GM12891 (cell line): ENCODE data around the gene RBBP4.

Experiments
- DNase-seq: peaks from one replicate; pipeline ENCODE4 v3.0.0; 2011; ENCODE audit warnings: low spot score; ENCODE audit not compliant: insufficient read length
- FAIRE-seq: peaks from 2 replicates; lab custom pipeline; 2011; peaks lifted over from hg19 to GRCh38; lab: Jason Lieb, UNC
- PAX5 ChIP-seq: IDR thresholded peaks from 2 replicates; pipeline ENCODE4 v1.6.1; 2011; ENCODE audit warnings: low read length, moderate library complexity, mild to moderate bottlenecking; ENCODE audit not compliant: insufficient read depth, severe bottlenecking
- POLR2A ChIP-seq: IDR thresholded peaks from 2 replicates; pipeline ENCODE4 v1.6.1; 2011; ENCODE audit warnings: low read depth, low read length, control low read depth
- POLR2AphosphoS5 ChIP-seq: IDR thresholded peaks from 2 replicates; pipeline ENCODE4 v1.6.1; 2011; ENCODE audit warnings: low read depth, low read length, control low read depth
- POU2F2 ChIP-seq: IDR thresholded peaks from 2 replicates; pipeline ENCODE4 v1.6.1; 2011; ENCODE audit warnings: low read depth, mild to moderate bottlenecking, control low read depth, low read length, moderate library complexity
- SPI1 ChIP-seq: IDR thresholded peaks from 2 replicates; pipeline ENCODE4 v1.6.1; 2011; ENCODE audit warnings: low read depth, low read length, control low read depth
- TAF1 ChIP-seq: IDR thresholded peaks from 2 replicates; pipeline ENCODE4 v1.6.1; 2011; ENCODE audit warnings: low read depth, low read length, control low read depth

RBBP4 gene

DNA sequence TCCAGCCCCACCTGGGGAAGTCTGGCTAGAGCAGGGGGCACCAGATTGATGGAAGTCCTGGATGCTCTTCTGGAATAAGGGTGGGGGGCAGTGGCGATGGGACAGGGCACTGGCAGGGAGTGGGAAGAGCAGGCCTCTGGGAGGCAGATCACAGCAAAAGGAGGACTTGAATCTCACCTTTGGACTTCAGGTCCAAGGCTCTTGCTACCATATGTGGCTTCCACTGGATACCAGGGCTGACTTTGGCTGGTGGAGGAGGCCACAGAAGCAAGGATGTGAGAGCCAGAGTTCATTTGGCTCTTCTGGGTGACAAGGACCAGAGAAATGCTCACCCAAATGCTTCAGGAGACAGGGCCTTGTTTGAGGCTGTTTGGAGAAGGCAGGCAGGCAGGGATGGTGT lies 67.5 kb downstream of the RBBP4 start:
- FAIRE-seq, result no peak
- no peak for DNase-seq
- no peak for TF ChIP-seq PAX5
- no peak for TF ChIP-seq TAF1
- TF ChIP-seq POLR2AphosphoS5, result no peak
- TF ChIP-seq SPI1, result no peak
- no peak for TF ChIP-seq POLR2A
- no peak for TF ChIP-seq POU2F2

- FAIRE-seq (no peak), DNase-seq (no peak)
- no peak for TF ChIP-seq SPI1
- TF ChIP-seq POLR2A, result no peak
- TF ChIP-seq POLR2AphosphoS5, result no peak
- TF ChIP-seq TAF1, result no peak
- TF ChIP-seq PAX5, result no peak
- TF ChIP-seq POU2F2, result no peak
These were observed 68.8 kb downstream of the RBBP4 start for GRCh38 chr1:32719681-32720275.

DNA sequence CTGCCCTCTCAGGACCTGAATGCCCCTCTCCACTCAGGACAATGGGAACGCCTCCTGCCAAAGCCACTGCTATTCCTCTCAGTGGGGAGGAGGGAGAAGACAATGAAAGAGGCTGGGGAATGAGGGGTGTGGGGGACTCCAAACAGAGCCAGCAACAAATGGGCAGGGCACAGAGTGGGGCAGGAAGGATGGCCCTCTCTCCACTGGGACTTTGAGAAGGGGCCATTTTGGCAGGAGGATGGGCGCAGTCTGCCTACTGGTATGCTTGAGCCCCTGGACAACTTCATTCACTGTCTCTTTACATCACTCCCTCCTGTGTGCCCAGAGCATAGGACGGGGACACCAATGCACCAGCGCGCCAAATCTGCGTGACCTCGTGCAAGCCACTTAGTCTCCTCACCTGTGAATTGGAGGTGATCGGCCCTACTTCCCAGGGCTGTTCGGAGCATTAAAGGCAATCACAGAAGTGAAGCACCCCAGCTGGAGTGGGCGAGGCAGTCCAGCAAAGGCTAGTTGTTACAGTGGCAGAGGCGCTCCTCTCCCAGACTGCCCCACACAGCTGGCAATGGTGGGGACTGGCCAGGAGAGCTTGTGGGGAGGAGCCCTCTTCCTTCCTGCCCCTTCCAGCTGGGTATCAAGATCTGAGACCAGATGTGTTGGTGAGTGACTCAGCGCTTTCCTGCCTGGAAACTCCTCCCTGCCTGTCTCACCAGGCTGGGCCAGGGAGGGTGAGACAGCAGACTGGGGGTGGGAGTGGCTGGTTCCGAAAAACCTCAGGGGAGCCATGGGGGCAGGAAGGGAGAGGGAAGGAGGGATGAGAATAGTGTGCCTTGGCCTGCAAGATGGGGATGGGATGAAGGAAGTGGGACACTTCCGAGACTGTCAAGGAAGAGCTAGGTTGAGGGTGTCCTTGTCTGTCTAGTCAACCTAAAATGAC lies 73.9 kb downstream of the RBBP4 start:
- no peak for DNase-seq
- no peak for FAIRE-seq

GRCh38 chr1:32725615-32725982 lies 74.6 kb downstream of the RBBP4 start:
- FAIRE-seq, result no peak
- no peak for DNase-seq
- TF ChIP-seq PAX5 (no peak), POU2F2 (no peak), SPI1 (no peak), POLR2A (no peak), TAF1 (no peak), POLR2AphosphoS5 (no peak)

More for the DNA sequence above, 73.9 kb downstream of the RBBP4 start:
- TF ChIP-seq SPI1 (no peak), POLR2A (no peak), POLR2AphosphoS5 (no peak), TAF1 (no peak), PAX5 (no peak), POU2F2 (no peak)

GRCh38 chr1:32727876-32728275 lies 76.9 kb downstream of the RBBP4 start:
- no peak for DNase-seq
- no peak for TF ChIP-seq POLR2AphosphoS5
- no peak for TF ChIP-seq SPI1
- TF ChIP-seq POLR2A, result no peak
- no peak for TF ChIP-seq POU2F2
- TF ChIP-seq PAX5, result no peak
- TF ChIP-seq TAF1, result no peak
- FAIRE-seq, result no peak

DNA sequence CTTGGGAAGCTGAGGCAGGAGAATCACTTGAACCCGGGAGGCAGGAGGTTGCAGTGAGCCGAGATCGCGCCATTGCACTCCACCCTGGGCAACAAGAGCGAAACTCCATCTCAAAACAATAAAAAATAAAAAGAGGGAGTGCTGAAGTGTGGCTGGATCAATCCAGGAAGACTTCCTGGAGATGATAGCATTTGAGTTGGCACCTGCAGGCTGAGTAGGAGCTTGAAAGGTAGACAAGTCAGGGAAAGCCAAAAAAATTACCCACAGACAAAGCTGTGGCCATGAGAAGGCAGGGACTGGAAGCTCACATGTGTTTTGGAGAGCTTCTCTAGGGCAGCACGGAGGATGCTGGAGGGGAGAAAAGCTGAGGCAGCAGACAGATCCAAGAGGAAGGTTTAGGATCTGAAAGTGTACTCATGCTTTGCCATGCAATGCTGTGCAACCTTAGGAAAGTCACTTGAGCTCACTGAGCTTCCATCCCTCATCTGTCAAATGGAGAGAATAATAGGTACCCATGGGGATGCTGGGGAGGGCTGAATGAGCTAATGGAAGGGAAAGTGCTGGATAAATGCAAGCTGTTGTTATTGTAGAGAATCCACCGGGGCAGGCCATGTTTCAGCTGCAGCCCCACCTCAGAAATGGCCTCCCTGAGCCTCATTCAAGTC lies 77.5 kb downstream of the RBBP4 start:
- TF ChIP-seq POU2F2 (no peak), TAF1 (no peak), POLR2A (no peak), POLR2AphosphoS5 (no peak), PAX5 (no peak), SPI1 (no peak)
- no peak for FAIRE-seq
- DNase-seq, result no peak

DNA sequence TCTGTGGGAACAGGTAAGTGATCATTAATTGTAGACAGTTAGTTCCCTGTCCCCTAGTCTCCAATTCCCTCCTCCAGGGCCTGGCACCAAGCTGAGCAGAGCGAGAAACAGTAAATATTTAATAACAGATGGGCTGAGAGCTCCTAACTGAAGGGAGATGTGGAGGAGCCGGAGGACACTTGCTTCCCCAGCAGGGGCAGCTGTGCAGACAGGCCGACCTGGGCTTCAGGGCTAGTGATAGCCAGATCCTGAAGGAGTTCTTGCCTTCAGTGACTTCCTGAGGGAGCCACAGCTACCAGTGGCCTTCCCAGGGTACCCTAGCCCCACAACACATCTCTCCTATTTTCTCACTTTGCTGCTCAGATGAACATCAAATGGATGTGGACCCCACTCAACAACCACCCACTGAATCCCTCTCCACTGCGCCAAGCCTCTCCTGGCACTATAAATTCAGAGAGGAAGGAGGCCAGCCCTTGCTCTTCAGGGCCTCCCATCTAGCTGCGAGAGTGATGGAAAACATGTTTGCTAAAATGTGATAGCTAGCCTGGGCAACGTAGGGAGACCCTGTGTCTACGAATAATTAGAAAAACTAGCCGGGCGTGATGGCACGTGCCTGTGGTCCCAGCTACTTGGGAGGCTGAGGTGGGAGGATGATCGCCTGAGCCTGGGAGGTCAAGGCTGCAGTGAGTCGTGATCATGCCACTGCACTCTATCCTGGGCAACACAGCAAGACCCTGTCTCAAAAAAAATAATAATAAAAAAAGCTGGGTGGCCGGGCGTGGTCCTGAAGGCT lies 78.4 kb downstream of the RBBP4 start:
- DNase-seq (no peak), FAIRE-seq (no peak)
- TF ChIP-seq SPI1 (no peak), TAF1 (no peak), POLR2A (no peak), POLR2AphosphoS5 (no peak), POU2F2 (no peak), PAX5 (no peak)

DNA sequence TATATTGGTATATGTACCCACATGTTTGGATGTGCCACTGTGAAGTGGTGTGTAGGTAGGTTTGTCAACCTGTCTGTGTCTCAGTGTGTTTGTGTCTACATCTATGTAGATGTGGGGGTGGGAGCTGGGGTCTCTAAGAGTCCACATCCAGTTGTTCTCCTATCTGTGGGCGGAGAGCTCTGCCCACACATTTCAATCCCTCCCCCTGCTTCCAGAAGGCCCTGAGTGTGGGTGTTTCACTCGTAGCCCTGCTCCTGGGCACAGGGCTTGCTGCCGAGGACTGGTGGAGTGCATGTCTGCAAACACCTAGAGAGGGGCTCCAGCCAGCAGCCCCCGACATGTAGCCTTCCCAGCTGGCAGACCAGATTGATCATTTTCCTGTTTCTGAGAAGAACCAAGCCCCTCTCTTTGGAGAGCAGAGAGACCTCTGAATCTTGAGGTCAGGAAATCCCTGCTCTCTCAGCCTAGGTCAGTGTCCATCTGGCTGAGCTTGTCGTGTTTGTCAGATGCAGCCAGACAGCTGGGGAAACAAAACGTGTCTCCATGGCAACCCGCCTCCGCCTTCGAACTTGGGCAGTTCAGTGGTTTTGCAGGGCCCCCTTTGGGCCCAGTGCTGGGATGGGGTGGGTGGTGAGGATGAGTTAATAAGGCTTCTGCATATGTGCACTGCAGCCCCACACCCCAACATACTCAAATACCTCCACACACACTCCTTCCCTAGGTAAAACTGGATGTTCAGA lies 82.7 kb downstream of the RBBP4 start:
- FAIRE-seq (no peak), DNase-seq (no peak)
- TF ChIP-seq POU2F2 (no peak), PAX5 (no peak), POLR2A (no peak), TAF1 (no peak), POLR2AphosphoS5 (no peak), SPI1 (no peak)
